Nephron progenitor cell (in vitro differentiated cells): Measurements from ENCODE around the gene ACVR1B.

Experiments
- DNase-seq: peaks from one replicate; pipeline ENCODE4 v3.0.0; 2021
- H3K27ac Mint-ChIP-seq: 2 replicates; pipeline ENCODE4 v1.8.0; 2021; ENCODE audit warnings: mild to moderate bottlenecking, moderate library complexity, mixed read lengths
- H3K27me3 Mint-ChIP-seq: 2 replicates; pipeline ENCODE4 v1.8.0; 2021; ENCODE audit warnings: mild to moderate bottlenecking, low read depth, mixed read lengths; ENCODE audit not compliant: poor library complexity
- H3K36me3 Mint-ChIP-seq: 2 replicates; pipeline ENCODE4 v1.8.0; 2021; ENCODE audit warnings: low read depth, mixed read lengths
- H3K4me1 Mint-ChIP-seq: 2 replicates; pipeline ENCODE4 v1.8.0; 2021; ENCODE audit warnings: mixed read lengths
- H3K4me3 Mint-ChIP-seq: 2 replicates; pipeline ENCODE4 v1.8.0; 2021; ENCODE audit warnings: mild to moderate bottlenecking, moderate library complexity, mixed read lengths
- H3K9me3 Mint-ChIP-seq: 2 replicates; pipeline ENCODE4 v1.8.0; 2021; ENCODE audit warnings: mild to moderate bottlenecking, moderate library complexity, mixed read lengths
- TF ChIP-seq, protein P1 (sequence below): fragments of 200-600 bp; sonication (generic); IDR thresholded peaks from 2 replicates; pipeline ENCODE4 v1.5.0; 2021; ENCODE audit warnings: antibody characterized with exemption

ACVR1B gene

GRCh38 chr12:52019113-52019770, 67.7 kb downstream of the ACVR1B start:
- no peaks in the 10 kb centered on the region for H3K9me3 Mint-ChIP-seq
- H3K4me3 Mint-ChIP-seq: peak overlapping the region; percentile 42
- H3K27ac Mint-ChIP-seq: no peak overlapping the region
- TF ChIP-seq, protein P1, sequence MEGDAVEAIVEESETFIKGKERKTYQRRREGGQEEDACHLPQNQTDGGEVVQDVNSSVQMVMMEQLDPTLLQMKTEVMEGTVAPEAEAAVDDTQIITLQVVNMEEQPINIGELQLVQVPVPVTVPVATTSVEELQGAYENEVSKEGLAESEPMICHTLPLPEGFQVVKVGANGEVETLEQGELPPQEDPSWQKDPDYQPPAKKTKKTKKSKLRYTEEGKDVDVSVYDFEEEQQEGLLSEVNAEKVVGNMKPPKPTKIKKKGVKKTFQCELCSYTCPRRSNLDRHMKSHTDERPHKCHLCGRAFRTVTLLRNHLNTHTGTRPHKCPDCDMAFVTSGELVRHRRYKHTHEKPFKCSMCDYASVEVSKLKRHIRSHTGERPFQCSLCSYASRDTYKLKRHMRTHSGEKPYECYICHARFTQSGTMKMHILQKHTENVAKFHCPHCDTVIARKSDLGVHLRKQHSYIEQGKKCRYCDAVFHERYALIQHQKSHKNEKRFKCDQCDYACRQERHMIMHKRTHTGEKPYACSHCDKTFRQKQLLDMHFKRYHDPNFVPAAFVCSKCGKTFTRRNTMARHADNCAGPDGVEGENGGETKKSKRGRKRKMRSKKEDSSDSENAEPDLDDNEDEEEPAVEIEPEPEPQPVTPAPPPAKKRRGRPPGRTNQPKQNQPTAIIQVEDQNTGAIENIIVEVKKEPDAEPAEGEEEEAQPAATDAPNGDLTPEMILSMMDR: no peak
- H3K36me3 Mint-ChIP-seq: peaks cover 5% of the 10 kb centered on the region
- peaks cover 53% of the 10 kb centered on the region for H3K4me1 Mint-ChIP-seq
- peaks cover 53% of the 10 kb centered on the region for H3K27me3 Mint-ChIP-seq
- no peak for DNase-seq

- H3K27me3 Mint-ChIP-seq: peaks cover 63% of the 10 kb centered on the region
- H3K9me3 Mint-ChIP-seq: no peaks in the 10 kb centered on the region
- TF ChIP-seq, protein P1: peak; percentile 72
- peak overlapping the region; percentile 38 for H3K4me3 Mint-ChIP-seq
- peaks cover 4% of the 10 kb centered on the region for H3K36me3 Mint-ChIP-seq
- peaks cover 62% of the 10 kb centered on the region for H3K4me1 Mint-ChIP-seq
- peak; percentile 79 for DNase-seq
- H3K27ac Mint-ChIP-seq: no peak overlapping the region
Observed at GRCh38 chr12:52020539-52021336, 69.2 kb downstream of the ACVR1B start.

- no peaks in the 10 kb centered on the region for H3K9me3 Mint-ChIP-seq
- H3K27me3 Mint-ChIP-seq: peaks cover 49% of the 10 kb centered on the region
- H3K4me3 Mint-ChIP-seq: peak overlapping the region; percentile 78
- TF ChIP-seq, protein P1: no peak
- DNase-seq: peak; percentile 38
- H3K27ac Mint-ChIP-seq: no peak overlapping the region
- H3K36me3 Mint-ChIP-seq: no peaks in the 10 kb centered on the region
- peaks cover 63% of the 10 kb centered on the region for H3K4me1 Mint-ChIP-seq
Observed at GRCh38 chr12:52022841-52023181, 71.3 kb downstream of the ACVR1B start.

- Mint-ChIP-seq H3K27me3 (peaks cover 50% of the 10 kb centered on the region), H3K4me1 (peaks cover 62% of the 10 kb centered on the region), H3K27ac (no peak overlapping the region), H3K36me3 (no peaks in the 10 kb centered on the region), H3K9me3 (no peaks in the 10 kb centered on the region), H3K4me3 (peak overlapping the region; percentile 78)
- DNase-seq: peak; percentile 97
- TF ChIP-seq, protein P1: peak; percentile 89
Observed at GRCh38 chr12:52023182-52023975, 71.9 kb downstream of the ACVR1B start.

GRCh38 chr12:52023976-52024688, 72.6 kb downstream of the ACVR1B start:
- DNase-seq: no peak
- peaks cover 50% of the 10 kb centered on the region for H3K27me3 Mint-ChIP-seq
- TF ChIP-seq, protein P1: peak; percentile 20
- no peaks in the 10 kb centered on the region for H3K9me3 Mint-ChIP-seq
- no peaks in the 10 kb centered on the region for H3K36me3 Mint-ChIP-seq
- peak overlapping the region; percentile 76 for H3K4me3 Mint-ChIP-seq
- peaks cover 59% of the 10 kb centered on the region for H3K4me1 Mint-ChIP-seq
- H3K27ac Mint-ChIP-seq: no peak overlapping the region
